Left colon (tissue), 2 donors: Measurements from ENCODE around the gene TTBK1. TPM values are rescaled to one million over a fixed set of nuclear protein-coding genes. Genes with fewer than 3 reads are reported as not detected.

Experiments used
- ATAC-seq: fragments of 200-7000 bp; cut with Tn5 transposase; one replicate; pipeline ENCODE4 v1.9.1; 2020; ENCODE audit warnings: mild to moderate bottlenecking, moderate library complexity
- DNase-seq, 2 donors: peaks; one replicate each; pipeline ENCODE4 v3.0.0-alpha.2; 2020
- intact Hi-C, 2 donors: fragments of 100-400 bp; cut with DNase I in 1 of 2; cut with micrococcal nuclease in 1 of 2; formaldehyde crosslinking; loops; one replicate each; pipeline versions ENCODE4 v1.11.2 to v1.14.0; 2022; cut with DNase I, micrococcal nuclease
- total RNA-seq, 2 donors: library from RNA; stranded (reverse); fragmentation: NEBNext Ultra II Directional; extraction: Animal tissue kit (Norgen Biotek cat#: 25700); gene quantifications; one replicate each; pipeline ENCODE4 v1.2.1, GENCODE V29; 2021
- donor health status: DM: no; HTN: no; CAD: no.
- donor health status: DM: yes; HTN: yes; CAD: no.

TTBK1 gene
- total RNA-seq, 2 donors from 2014 or later: 0.18 to 0.53 TPM

DNA sequence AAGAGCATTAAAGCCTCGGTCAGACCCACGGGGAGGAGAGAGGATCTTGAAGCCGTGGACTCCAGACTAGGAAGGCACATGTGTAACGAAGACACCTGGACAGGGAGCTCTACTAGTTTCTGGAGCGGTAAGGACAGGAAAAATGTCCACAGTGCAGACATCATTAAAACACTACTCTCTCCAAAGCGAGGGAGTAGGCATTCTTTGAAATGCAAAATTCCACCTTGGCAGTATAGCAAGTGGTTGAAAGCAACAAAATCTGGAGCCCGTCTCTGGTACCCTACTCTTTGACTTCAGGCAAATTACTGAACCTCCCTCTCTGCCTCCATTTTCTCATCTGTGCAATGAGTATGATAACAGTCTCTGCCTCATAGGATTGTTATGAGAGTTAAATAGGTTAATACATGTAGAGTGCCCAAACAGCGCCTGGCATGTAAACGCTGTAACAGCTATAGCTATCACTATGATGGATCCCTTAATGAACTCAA lies 65.8 kb downstream of the TTBK1 start:
- intact Hi-C loops: no loop called here
- DNase-seq: no peak
- ATAC-seq: peak; percentile 25

- DNase-seq (no peak), ATAC-seq (no peak)
- intact Hi-C loops: no loop called here
These were observed 66.9 kb downstream of the TTBK1 start for GRCh38 chr6:43310134-43310533.

DNA sequence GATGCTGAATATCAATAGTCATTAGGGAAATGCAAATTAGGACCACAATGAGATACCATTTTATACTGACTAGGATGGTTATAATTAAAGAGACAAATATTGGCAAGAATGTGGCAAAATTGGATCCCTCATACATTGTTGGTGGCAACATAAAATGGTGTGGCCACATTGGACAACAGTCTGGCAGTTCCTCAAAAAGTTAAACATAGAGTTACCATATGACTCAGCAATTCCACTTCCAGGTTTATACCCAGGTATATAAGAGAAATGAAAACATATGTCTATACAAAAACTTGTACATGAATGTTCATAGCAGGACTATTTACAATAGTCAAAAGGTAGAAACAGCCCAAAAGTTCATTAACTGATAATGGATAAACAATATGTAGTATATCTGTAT lies 67.3 kb downstream of the TTBK1 start:
- no peak for DNase-seq
- ATAC-seq: no peak
- intact Hi-C loops: no loop called here

DNA sequence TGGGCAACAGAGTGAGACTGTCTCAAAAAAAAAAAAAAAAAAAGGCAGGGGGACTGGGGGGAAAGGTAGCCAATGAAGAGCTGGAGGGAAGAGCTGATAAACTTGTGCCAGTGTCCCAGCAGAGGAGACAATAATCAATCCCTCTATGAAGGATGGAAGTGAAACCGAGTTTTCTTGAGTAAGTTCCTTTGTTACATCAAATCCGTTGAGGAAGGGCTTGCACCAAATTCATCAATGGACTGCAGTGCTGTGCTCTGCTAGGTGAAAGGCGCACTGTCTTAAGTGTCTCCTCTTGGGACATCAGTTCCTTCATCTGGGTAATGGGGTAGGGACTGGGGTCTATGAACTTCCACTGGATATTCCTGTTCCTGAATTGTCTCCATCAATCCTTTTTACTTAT lies 68.4 kb downstream of the TTBK1 start:
- no peak for ATAC-seq
- intact Hi-C loops: no loop called here
- no peak for DNase-seq

- no peak for ATAC-seq
- intact Hi-C loops: no loop called here
- no peak for DNase-seq
These were observed 70.5 kb downstream of the TTBK1 start for GRCh38 chr6:43313813-43314212.

DNA sequence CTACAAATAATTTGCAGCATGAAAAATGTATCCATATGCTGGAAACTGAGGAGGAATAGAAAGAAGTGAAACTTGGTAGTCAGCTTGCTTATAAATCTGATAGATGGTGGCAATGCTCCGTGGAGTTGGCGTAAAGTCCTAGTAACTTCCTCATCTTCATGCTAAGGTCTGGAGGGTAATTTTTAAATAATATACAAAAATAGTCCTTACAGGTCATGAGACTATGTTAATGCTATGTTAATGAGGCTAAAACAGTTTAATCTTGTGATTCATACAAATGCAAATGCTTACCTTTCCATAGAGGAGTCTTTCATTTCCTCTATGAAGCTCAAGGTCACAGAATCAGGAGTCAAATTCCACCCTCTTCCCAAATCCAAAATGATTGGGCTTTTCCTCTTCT lies 74.7 kb downstream of the TTBK1 start:
- no peak for ATAC-seq
- DNase-seq: no peak
- intact Hi-C loops: no loop called here

DNA sequence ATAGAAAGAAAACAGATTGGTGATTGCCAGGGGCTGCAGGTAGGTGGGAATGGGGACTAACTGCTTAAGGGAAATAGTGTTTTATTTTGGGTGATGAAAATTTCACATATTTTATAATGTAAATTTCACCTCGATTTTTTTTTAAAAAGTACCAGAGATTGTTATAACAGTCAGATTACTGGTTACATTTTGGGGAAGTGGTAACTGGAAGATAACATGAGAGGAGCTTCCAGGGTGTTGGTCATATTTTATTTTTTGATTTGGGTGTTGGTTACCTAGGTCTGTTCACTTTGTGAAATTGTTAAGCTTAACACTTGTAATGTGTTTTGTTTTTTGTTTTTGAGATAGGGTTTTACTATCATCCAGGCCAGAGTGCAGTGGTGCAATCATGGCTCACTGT lies 82.6 kb downstream of the TTBK1 start:
- intact Hi-C loops: no loop called here
- DNase-seq: no peak
- no peak for ATAC-seq

- DNase-seq (no peak), ATAC-seq (no peak)
- intact Hi-C loops: no loop called here
These were observed 85.2 kb downstream of the TTBK1 start for GRCh38 chr6:43328528-43328927.

GRCh38 chr6:43331470-43331869 lies 88.2 kb downstream of the TTBK1 start:
- intact Hi-C loops: loop anchor here in 1 of 2 donors (10.0 kb wide), 1 partner anchor 67 kb away; no protein-coding TSS in a partner anchor
- ATAC-seq: no peak
- no peak for DNase-seq

DNA sequence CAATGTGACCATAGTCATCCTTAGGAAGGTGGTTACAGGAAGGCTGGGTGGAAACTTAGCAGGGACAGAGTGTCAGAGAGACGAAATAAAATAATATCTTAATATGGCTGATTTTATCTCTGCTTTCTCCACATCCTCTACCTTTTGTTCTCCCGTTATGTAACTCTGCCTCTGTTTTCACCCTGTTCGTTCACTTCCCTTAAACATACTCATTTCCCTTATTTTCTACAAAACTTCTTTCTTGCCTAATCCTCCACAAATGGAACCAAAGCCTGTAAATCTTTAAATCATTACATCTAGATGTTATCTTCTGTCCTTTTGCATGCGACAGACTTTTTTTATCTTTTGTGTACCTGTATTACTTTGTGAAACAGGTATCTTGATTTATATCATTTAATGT lies 88.6 kb downstream of the TTBK1 start:
- ATAC-seq (no peak), DNase-seq (no peak)
- intact Hi-C loops: loop anchor here in 1 of 2 donors (10.0 kb wide), 1 partner anchor 67 kb away; no protein-coding TSS in a partner anchor

DNA sequence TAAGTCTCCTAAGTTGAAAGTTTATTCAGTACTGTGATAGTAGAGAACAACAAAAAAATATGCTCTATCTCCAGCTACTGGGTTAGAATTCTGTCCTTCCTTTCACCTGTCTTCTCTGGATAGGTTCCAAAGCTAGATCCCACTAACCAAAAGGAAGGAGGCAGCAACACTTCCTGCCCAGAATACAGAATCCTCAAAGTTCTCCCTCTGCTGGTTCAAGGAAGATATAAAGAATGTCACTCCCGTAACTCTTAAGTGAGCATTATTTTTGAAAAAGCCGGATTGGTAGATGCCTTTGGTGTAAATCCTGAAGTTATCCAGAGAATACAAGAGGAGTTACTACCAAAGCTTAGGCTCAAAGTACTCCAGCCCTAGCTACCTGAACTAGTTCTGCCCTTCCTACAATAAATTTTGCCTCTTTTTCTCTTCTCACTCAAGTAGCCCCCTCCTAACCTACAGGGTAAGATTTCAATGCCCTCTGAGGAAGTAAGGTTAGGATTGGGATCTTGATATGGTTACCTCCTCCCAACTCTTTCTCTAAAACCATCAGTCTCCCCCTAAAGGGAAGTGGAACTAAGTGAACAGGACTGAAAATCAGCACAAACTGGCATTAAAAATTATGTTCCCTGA lies 91.3 kb downstream of the TTBK1 start:
- no peak for DNase-seq
- intact Hi-C loops: loop anchor here (2.0 to 10.0 kb wide), 2 partner anchors 70 to 72 kb away; no protein-coding TSS in a partner anchor
- peak; percentile 81 for ATAC-seq

- DNase-seq: no peak
- ATAC-seq: peak; percentile 81
- intact Hi-C loops: loop anchor here (2.0 to 10.0 kb wide), 2 partner anchors 71 to 73 kb away; no protein-coding TSS in a partner anchor
These were observed 92.2 kb downstream of the TTBK1 start for GRCh38 chr6:43335469-43335868.

DNA sequence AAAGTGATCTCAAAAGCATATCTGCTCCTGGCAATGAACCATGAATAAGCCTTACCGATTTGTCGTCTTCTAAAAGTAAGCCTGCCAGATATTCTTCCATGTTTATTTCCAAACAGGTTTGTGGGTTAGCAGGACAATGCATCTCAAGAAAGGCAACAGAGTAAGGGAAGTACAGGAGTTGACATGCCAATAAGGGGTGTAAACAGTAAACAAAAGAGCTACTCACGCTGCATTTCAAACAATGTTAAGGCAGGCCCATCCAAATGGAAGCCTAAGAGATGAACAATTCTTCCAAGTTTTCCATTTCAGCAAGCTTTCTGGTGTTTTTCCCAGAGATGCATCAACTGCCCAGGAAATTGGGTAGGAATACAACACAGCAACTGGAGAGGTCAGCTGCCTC lies 93.1 kb downstream of the TTBK1 start:
- intact Hi-C loops: loop anchor here in 1 of 2 donors (10.0 kb wide), 1 partner anchor 72 kb away; no protein-coding TSS in a partner anchor
- ATAC-seq: no peak

More for the DNA sequence above, 93.1 kb downstream of the TTBK1 start:
- DNase-seq: no peak

Other genes with a start within 250 kb of the TTBK1 start
- gene MEA1, start 229.5 kb upstream of the TTBK1 start, total RNA-seq: 10 to 100 TPM; 35.8 to 43.6 TPM
- gene KLHDC3, start 229.2 kb upstream of the TTBK1 start, total RNA-seq: 10 to 100 TPM; 43.8 to 59.0 TPM
- 10 to 100 TPM; 33.6 to 45.8 TPM for gene RRP36, start 221.9 kb upstream of the TTBK1 start, total RNA-seq
- gene CUL7, start 189.6 kb upstream of the TTBK1 start, total RNA-seq: 10 to 100 TPM; 14.9 to 15.3 TPM
- gene MRPL2, start 184.0 kb upstream of the TTBK1 start, total RNA-seq: 10 to 100 TPM; 62.5 to 75.0 TPM
- 100 to 1,000 TPM; 109 to 122 TPM for gene KLC4, start 183.8 kb upstream of the TTBK1 start, total RNA-seq
- 1 to 10 TPM; 8.0 to 9.7 TPM for gene PTK7, start 167.2 kb upstream of the TTBK1 start, total RNA-seq
- gene SRF, start 72.2 kb upstream of the TTBK1 start, total RNA-seq: 10 to 100 TPM; 22.8 to 30.1 TPM
- 10 to 100 TPM; 31.4 to 41.8 TPM for gene CUL9, start 61.3 kb upstream of the TTBK1 start, total RNA-seq
- 10 to 100 TPM; 65.7 to 67.3 TPM for gene DNPH1, start 14.0 kb upstream of the TTBK1 start, total RNA-seq
- not detected for gene SLC22A7, start 54.8 kb downstream of the TTBK1 start, total RNA-seq
- 1 to 10 TPM; 1.4 TPM for gene CRIP3, start 65.3 kb downstream of the TTBK1 start, total RNA-seq
- gene ZNF318, start 126.2 kb downstream of the TTBK1 start, total RNA-seq: 10 to 100 TPM; 12.3 to 13.2 TPM
- gene ABCC10, start 184.1 kb downstream of the TTBK1 start, total RNA-seq: 10 to 100 TPM; 32.1 to 34.6 TPM
- under 1 TPM; 0.27 to 0.28 TPM for gene DLK2, start 212.1 kb downstream of the TTBK1 start, total RNA-seq
- gene TJAP1, start 234.1 kb downstream of the TTBK1 start, total RNA-seq: 10 to 100 TPM; 16.9 to 18.4 TPM